GDM1 (cell line): ENCODE results near the gene NOS1AP.

Experiments used
- DNase-seq: peaks from one replicate; lab custom pipeline; 2025; lab: John Stamatoyannopoulos, UW

Gene NOS1AP

DNA sequence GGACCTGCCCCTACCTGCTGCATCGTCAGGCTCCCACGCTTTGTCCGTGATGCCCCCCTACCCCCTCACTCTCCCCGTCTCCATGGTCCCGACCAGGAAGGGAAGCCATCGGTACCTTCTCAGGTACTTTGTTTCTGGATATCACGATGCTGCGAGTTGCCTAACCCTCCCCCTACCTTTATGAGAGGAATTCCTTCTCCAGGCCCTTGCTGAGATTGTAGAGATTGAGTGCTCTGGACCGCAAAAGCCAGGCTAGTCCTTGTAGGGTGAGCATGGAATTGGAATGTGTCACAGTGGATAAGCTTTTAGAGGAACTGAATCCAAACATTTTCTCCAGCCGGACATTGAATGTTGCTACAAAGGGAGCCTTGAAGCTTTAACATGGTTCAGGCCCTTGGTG, 298.3 kb downstream of the NOS1AP start:
- DNase-seq = no peak

DNA sequence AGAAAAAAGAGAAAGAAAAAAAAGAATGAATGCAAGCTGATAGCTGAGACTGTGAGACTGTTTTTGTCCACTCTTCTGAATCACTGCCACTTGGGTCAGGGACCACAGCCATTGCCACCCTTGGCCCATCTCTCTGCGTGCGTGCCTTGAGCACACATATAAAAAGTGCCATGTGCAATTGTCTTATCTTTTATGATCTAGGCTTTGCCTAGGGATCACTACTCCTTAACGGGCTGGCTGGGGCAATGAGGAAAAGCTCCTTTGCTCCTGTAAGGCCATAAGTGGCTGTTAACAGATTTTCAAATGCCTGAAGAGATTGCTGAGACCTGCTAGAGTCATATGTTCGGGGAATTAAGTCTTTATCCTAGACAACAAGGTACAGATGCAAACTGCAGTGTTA, 299.0 kb downstream of the NOS1AP start:
- no peak for DNase-seq

- DNase-seq = no peak
Measured at GRCh38 chr1:162369571-162369970, 300.1 kb downstream of the NOS1AP start.

GRCh38 chr1:162370161-162370560, 300.7 kb downstream of the NOS1AP start:
- DNase-seq = no peak

DNA sequence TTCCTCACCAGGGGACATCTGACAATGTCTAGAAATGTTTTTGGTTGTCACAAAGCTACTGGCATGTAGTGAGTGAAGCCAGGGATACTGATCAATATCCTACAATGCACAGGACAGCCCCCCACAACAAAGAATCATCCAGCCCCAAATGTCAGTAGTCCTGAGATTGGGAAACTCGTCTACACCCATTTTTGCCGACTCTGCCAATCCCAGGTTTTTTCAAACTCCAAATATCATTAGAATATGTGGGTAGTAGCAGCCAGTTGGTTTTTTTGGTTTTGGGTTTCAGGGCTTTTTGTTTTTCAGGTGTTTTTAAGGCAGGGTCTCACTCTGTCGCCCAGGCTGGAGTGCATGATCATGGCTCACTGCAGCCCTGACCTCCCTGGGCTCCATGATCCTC, 301.2 kb downstream of the NOS1AP start:
- DNase-seq = no peak

DNA sequence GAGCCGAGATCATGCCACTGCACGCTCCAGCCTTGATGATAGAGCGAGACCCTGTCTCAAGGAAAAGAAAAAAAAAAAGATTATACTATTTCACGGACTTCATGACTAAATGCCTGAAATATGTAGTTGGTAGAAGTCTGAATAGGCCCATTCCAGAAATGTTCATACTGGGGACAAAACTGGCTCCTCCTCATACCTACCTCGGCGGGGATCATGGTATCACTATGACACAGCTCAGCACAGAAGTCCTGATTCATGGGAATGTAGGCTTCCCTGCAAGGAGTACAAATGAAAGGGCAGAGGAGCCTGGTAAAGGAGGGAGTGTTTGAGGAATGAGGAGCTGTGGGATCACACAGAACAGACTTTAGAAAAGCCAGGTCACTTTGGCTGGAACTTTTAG, 302.1 kb downstream of the NOS1AP start:
- no peak for DNase-seq

DNA sequence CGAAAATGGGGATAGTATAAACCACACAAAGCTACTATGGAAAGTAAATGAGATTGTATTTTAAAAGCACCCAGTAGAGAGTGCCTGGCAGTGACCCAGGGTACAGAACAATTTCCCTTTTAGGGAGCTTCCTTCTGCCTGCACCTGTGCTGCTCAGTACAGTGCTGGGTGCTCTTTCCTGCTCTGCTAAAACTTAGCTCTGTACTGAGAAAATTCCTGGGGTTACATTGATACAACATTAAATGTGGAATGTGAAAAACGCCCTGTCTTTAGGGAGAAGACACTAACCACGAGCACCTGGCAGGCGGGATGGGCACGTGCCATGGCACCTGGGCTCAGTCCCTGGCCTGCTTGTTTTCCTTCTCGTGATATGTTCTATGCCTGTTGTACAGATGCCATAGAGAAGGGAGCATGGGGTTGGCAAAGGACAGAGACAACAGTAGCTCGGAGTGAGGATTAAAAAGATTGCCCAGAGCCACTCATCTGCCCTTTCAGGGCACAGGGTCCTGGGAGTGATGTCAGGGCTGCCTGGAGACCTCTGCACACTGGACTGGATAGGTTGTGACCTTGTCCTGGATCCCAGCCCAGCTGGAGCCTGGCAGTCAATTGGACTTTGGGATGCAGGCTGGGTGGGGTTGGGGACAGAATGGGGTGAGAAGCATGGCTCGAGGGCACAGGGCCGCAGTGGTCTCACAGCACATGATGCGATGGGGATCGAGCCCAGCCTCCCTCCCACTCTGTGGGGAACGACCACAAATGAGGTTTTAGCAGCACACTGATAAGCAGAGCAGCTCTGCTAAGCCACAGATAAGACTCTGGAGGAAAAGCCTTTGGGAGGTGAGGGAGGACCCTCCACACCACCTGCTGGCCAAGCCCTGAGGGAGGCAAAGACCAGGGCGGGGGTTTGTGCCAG, 302.9 kb downstream of the NOS1AP start:
- DNase-seq = no peak

GRCh38 chr1:162373072-162373427, 303.6 kb downstream of the NOS1AP start:
- DNase-seq = no peak

GRCh38 chr1:162373541-162374260, 304.2 kb downstream of the NOS1AP start:
- DNase-seq = no peak

DNA sequence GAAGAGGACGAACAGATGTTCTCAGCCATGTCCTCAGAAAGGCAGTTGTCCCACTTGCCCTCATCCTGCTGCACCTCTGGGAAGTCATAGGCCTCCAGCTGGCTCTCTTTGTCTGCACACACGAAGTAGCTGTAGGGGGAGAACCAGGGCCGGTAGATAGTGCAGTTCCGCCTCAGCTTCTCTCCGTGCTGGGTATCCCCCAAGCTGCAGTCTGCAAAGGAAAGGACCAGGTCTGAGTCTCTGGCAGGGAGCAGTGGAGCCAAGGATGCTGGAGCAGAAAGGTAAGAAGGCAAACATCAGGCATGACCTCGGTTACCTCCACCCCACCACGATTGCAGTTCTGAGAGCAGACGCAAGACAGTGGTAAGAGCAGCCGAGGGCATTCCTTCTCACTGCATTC, 304.9 kb downstream of the NOS1AP start:
- DNase-seq = no peak

DNA sequence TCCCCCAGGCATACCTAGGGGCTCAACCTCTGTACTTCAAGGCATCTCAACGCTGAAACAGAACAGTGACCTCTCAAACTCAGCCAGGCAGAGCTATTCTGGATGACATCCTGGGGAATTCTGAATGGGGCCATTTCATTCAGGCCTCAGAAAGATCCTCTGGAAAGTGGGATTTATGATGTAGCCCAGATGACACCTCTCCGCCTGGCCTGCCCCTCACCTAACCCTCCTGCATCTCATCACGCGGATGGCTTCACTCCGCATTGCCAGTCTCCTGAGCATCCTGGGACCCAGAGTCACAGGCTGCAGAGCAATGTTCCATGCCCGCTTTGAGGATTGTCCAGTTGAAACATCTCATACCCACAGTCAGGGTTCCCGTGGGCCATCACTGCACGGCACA, 306.0 kb downstream of the NOS1AP start:
- DNase-seq = no peak

DNA sequence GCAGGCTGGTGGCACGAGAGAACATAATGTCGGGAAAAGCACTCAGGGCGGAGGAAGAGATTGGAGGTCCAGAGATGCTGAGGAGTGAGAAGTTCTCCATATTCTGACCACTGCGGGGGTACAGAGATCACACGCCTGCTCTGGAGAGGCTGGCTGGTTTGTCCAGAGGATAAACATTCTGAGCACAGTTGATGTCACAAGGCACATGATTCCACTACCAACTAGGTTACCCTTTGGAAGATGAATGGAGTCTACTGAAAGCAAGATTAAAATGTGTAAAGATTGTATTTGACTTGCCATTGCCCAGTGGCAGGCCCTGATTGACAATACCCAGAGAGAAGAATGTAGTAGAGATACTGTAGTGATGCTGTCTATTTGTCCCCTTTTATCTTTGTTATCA, 307.2 kb downstream of the NOS1AP start, which contains the start of gene SPATA46:
TSS of gene SPATA46 (minus strand) at position 164 of the 400 bp plus-strand sequence. CDS start at position 100, 64 bp downstream.
- DNase-seq = no peak

GRCh38 chr1:162380061-162380846, 310.8 kb downstream of the NOS1AP start:
- DNase-seq = no peak

DNA sequence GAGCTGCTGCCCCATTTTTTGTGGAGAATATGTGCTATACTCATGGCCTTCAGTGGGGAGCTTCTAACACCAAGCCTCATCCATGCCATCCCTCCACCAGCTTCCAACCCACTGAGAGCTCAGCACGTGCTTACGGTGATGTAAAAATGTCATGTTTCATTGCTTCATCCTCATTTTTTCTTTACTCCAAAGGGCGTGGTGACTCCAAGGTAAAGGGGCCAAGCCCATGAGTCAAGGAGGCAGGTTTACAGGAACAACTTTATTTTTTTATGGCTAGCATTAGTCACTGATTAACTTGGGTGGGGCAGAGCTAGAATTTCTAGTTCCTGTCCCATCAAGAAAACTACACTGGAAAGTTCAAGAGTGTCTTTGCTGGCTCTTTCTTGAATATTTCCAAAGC, 311.9 kb downstream of the NOS1AP start, which contains the start of gene C1orf226:
TSS of gene C1orf226 (plus strand) at position 346 of the 400 bp plus-strand sequence. CDS start 174 bp downstream, outside the sequence.
- no peak for DNase-seq

DNA sequence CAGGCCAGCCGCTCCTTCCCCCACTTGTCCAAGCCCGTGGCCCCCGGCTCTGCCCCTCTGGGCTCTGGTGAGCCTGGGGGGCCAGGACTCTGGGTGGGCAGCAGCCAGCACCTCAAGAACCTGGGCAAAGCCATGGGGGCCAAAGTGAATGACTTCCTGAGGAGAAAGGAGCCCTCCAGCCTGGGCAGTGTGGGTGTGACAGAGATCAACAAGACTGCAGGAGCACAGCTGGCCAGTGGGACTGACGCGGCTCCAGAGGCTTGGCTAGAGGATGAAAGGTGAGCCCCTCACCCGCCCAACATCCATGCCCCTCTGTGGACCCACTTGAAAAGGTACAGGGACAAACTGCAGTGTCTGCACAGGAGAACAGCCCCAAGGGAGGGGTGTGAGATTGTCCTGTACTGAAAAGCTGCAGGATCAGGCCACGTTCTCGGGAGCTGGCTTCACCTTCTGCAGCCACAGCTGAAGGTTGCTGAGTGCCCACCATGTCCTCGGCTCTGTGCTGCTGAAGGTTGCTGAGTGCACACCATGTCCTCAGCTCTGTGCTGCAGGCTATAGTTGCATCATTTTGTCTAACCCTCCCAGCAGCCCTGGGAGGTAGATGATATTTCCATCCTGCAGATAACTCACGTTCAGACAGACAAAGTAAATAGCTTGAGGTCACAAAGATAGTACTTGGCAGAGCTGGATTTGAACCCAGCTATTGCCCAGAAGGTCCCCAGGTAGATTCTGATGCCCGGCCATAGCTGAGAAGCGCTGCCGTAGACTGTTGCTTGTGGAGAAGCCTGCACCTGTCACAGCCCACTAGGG, 312.7 kb downstream of the NOS1AP start:
- no peak for DNase-seq

DNA sequence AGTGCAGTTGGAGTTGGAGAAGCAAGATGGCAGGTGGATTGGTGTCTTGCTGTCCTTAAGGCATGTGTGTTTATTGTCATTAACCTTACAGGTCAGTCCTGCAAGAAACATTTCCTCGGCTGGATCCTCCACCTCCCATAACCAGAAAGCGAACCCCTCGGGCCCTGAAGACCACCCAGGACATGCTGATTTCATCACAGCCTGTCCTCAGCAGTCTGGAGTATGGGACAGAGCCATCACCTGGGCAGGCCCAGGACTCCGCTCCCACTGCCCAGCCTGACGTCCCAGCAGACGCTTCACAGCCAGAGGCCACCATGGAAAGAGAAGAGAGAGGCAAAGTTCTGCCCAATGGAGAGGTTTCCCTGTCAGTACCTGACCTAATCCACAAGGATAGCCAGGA, 313.6 kb downstream of the NOS1AP start:
- no peak for DNase-seq

DNA sequence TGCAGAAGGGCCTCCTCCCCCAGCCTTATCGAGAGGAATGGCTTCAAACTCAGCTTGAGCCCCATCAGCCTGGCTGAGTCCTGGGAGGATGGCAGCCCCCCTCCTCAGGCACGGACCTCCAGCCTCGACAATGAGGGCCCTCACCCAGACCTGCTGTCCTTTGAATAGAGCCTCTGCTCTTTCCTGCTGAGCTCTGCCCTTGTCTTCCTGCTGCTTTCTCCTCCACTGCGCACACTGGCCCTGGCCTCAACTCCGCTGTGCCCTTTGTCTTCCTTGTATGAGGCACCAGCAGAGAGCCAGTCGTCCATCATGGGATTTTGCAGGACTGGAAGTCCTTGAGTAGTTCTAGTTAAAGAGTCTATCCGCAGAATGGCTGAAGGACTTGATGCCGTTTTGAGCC, 314.0 kb downstream of the NOS1AP start:
- no peak for DNase-seq

GRCh38 chr1:162384116-162384515, 314.6 kb downstream of the NOS1AP start:
- DNase-seq = no peak

DNA sequence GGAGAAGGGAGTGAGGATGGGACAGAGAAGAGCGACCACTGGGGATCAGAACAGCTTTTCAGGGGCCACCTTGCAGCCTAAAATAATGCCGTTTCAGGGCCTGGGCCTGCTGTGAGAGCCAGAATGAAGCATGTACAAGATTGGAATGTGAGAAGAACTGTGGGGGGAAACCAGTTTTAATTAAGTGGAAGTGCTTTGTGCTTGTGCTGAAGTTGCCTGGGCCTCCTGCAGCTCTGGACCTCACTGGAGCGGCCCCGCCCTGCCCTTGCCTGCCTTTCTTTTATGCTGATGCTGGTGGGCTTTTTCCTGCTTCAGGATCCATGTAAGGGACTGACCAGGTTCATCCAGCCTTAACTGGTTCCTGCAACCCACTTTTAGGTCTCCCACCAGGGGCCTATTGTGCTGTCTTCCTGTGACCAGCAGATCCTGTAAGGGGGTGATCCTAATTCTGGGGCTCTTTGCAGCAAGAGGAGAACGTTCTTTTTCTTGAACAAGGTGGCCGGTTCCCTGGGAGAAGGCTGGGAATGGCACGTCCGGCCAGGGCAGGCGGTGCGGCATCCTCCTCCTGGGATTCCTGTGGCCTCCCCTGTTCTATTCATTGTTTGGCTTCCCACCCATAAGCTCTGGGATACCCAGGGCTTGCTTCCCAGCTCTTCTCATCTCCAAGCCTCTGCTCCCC, 315.2 kb downstream of the NOS1AP start:
- no peak for DNase-seq

DNA sequence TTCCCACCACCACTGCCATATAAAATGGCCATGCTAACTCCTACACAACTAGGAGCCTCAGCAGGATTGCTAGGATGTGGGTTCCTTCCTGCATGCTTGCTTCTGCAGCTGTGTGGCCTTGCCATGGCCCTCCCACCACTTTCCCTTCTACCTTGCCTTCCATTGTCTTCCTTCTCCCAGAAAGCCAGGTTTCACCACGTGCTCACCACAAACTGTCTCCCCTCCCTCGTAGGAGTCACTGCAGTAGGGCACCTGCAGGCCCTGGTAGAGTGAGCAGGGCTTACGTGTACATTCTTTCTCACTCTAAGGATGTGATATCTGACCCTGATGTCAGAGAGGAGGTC, 315.8 kb downstream of the NOS1AP start:
- no peak for DNase-seq

- no peak for DNase-seq
Measured at GRCh38 chr1:162385702-162386101, 316.2 kb downstream of the NOS1AP start.
